Right cardiac atrium (tissue), 5 donors: ENCODE measurements around the gene SLX4IP. TPM values are rescaled to one million over a fixed set of nuclear protein-coding genes. Genes with fewer than 3 reads are reported as not detected.
"Not testable (repeated sequence)": the region's sequence is repeated elsewhere in the genome, so short reads cannot be mapped to it uniquely, and the experiment has no call there.

Source experiments
- ATAC-seq, 2 donors: fragments of 200-7000 bp; cut with Tn5 transposase; one replicate each; pipeline versions ENCODE4 v1.8.0 to v1.9.1; 2020; ENCODE audit warnings: moderate library complexity in 2 of 2, mild to moderate bottlenecking in 1 of 2
- DNase-seq, 3 donors: peaks; one replicate each; pipeline ENCODE4 v3.0.0-alpha.2; 2020
- H3K27ac ChIP-seq: one replicate; pipeline ENCODE4 v1.5.1; 2013; ENCODE audit warnings: mild to moderate bottlenecking, low read length, control low read depth, moderate library complexity
- H3K27me3 ChIP-seq: one replicate; pipeline ENCODE4 v1.6.1; 2013; ENCODE audit not compliant: control insufficient read depth, insufficient read depth
- H3K4me1 ChIP-seq: one replicate; pipeline ENCODE4 v1.6.1; 2013; ENCODE audit warnings: low read length; ENCODE audit not compliant: control insufficient read depth, insufficient read depth
- H3K4me3 ChIP-seq: one replicate; pipeline ENCODE4 v1.5.1; 2013; ENCODE audit warnings: low read length, control low read depth
- H3K9me3 ChIP-seq: one replicate; pipeline ENCODE4 v1.6.1; 2013; ENCODE audit warnings: low read length; ENCODE audit not compliant: control insufficient read depth
- WGBS: extraction: QIAGEN DNeasy Blood & Tissue Kit; methylation state at CpG from one replicate; pipeline ENCODE4 v1.1.7; 2013; 5-methylcytosine and 5-hydroxymethylcytosine counted together
- intact Hi-C, 4 donors: fragments of 100-400 bp; cut with DNase I; formaldehyde crosslinking; loops; one replicate each; pipeline versions ENCODE4 v1.11.0 to v1.14.0; 2022 to 2023
- polyA plus RNA-seq: library from polyadenylated mRNA; stranded (reverse); fragments of 200-250 nt; gene quantifications from one replicate; pipeline ENCODE4 v1.2.3, GENCODE V29; 2013
- total RNA-seq, 4 donors: library from RNA; stranded (reverse); fragmentation: NEBNext Ultra II Directional; extraction: Animal tissue kit (Norgen Biotek cat#: 25700); gene quantifications; one replicate each; pipeline ENCODE4 v1.2.1, GENCODE V29; 2021
- donor health status: healthy with polysubstance abuse.
- donor health status: DM: no; HTN: yes; CAD: no.
- donor health status: DM: no; HTN: no; CAD: no.
- donor health status: DM: no; HTN: yes; CAD: no; lungs with severe emphysema.
- donor health status: DM: yes; HTN: yes; CAD: no.

The SLX4IP gene
- total and polyA plus RNA-seq, 5 donors = 1.3 to 3.2 (median 2.5) TPM

DNA sequence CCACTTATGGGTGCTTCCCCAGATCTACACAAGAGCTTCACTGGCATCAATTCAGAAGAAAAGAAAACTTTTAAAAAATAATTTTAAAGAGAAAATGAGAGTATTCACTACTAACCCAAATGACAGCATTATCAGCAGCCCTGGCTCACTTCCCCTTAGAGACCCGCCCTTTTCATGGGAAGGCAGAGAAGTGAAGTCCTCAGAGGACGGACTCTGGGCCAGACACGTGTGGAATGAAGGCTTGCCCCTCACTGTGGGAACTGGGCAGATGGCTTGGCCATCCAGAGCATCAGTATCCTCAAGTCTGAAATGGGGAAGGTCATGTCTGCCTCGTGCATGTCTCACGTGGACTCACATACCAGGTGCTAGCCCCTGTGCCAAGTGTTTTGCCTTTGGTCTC is 175.1 kb downstream of the SLX4IP start:
- no peaks in the 10 kb centered on the region for H3K27me3 ChIP-seq
- intact Hi-C loops = no loop called here
- DNase-seq = peak; percentile 42 to 78 (median 78)
- H3K27ac ChIP-seq = peak overlapping the region; percentile 51
- no peak overlapping the region for H3K4me3 ChIP-seq
- no peaks in the 10 kb centered on the region for H3K9me3 ChIP-seq
- peaks cover 6% of the 10 kb centered on the region for H3K4me1 ChIP-seq
- 61% methylated on average over 5 of the region's 5 CpGs for WGBS
- ATAC-seq = peak; percentile 73 to 78

DNA sequence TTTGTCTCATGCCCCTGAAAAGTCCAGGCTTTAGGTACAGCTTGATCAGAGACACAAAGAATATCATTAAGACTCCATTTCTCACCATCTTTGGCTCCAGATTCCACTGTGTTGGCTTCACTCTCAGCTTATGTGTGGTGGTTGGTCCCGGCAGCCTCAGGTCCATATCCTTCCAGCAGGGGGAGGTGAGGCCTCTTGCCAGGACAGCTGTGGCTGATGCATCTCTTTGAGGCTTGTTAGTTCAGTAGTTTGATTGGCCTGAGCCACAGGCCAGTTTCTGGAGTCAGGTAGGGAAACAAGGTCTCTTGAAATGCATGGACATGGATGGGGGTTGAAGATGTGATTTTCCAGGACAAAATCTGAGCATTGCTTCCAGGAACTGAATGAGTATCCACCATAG is 176.3 kb downstream of the SLX4IP start:
- peak; percentile 71 to 79 for ATAC-seq
- Histone ChIP-seq H3K9me3 (no peaks in the 10 kb centered on the region), H3K27ac (no peak overlapping the region), H3K27me3 (no peaks in the 10 kb centered on the region), H3K4me3 (no peak overlapping the region), H3K4me1 (peaks cover 6% of the 10 kb centered on the region)
- 24% methylated on average over 1 of the region's 1 CpG for WGBS
- DNase-seq = peak; percentile 59 to 80 (median 77)
- intact Hi-C loops = no loop called here

DNA sequence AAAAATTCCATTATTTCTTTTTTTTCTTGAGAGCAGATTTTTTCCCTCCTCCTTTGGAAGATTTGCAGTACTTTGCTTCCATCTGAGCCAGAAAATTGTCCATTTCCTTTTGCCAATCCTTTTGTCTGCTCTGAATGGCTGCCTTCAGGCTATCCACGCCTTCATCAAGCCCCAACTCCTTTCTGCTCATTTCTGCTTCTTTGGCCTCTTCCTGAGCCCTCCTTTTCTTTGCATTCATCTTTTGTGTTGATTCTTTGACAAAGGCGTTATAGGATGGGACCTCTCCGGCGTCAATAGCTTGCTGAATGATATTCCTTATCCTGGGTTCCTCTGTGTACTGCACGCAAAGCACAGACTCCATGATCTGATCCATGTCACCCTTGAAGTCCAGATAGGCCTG is 178.3 kb downstream of the SLX4IP start:
- WGBS = 94% methylated on average over 5 of the region's 5 CpGs
- intact Hi-C loops, H3K27me3 ChIP-seq, H3K4me3 ChIP-seq, H3K4me1 ChIP-seq, H3K9me3 ChIP-seq, ATAC-seq, DNase-seq, H3K27ac ChIP-seq: not testable (repeated sequence)

DNA sequence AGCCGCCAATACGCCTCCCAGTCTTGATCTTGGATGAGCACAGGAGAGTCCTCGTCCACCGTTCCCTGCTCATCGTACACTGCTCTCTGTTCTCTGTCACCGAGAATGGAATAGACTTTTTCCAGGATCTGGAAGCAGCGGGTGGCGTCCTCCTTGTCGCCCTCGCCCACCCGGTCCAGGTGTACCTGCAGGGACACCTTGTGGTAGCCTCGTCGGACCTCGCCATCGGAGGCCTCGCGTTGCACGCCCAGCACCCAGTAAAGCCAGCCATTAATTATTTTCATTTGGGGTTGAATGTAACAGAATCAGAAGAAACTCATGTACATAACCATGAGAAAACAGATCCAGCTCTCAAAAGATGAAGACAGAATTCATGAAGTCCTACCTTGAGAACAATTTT is 178.8 kb downstream of the SLX4IP start:
- WGBS = 98% methylated on average over 18 of the region's 18 CpGs
- no peak for ATAC-seq
- intact Hi-C loops = no loop called here
- no peak overlapping the region for H3K27ac ChIP-seq
- H3K4me1 ChIP-seq = peaks cover 6% of the 10 kb centered on the region
- no peaks in the 10 kb centered on the region for H3K27me3 ChIP-seq
- DNase-seq = no peak
- H3K9me3 ChIP-seq = no peaks in the 10 kb centered on the region
- no peak overlapping the region for H3K4me3 ChIP-seq

DNA sequence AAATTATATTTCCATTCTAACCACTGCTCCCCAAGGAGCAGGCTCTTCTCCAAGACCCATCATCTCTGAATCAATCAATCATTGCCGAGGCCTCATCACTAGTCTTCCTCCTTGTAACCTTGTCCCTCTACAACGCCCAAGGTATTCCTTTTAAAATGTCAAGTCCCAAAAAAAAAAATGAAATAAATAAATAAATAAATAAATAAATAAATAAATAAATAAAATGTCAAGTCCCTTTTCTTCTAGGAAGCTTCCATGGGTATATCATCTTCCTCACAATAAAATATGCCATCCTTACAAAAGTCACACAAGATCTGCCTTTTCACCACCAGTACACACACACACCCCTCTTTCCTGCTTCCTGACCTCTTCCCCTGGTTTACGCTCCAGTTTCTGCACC is 181.1 kb downstream of the SLX4IP start:
- Histone ChIP-seq H3K4me1 (peaks cover 2% of the 10 kb centered on the region), H3K4me3 (no peak overlapping the region), H3K9me3 (no peaks in the 10 kb centered on the region), H3K27me3 (no peaks in the 10 kb centered on the region), H3K27ac (no peak overlapping the region)
- WGBS = 97% methylated on average over 3 of the region's 3 CpGs
- intact Hi-C loops = no loop called here
- no peak for DNase-seq
- no peak for ATAC-seq

DNA sequence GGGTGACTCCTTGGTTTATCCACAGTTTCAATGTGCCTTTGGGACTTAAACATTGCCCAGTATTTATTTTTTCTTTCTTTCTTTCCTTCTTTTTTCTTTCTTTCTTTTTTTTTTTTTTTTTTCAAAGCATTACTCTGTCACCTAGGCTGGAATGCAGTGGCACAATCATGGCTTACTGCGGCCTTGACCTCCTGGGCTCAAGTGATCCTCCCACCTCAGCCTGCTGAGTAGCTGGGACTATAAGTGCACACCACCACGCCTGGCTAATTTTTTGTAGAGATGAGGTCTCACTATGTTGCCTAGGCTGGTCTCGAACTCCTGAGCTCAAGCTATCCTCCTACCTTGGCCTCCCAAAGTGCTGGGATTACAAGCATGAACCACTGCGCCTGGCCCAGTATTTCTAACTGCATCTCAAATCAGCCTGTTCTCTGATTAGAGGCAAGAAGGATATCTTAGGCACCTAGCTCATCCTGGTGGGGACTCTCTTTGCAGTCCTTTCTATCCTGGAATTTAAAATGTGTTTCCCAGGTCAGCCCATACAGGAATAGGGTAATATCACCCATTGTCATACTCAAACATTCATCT is 182.5 kb downstream of the SLX4IP start:
- DNase-seq, H3K27me3 ChIP-seq, H3K9me3 ChIP-seq, H3K4me1 ChIP-seq, intact Hi-C loops, H3K4me3 ChIP-seq, ATAC-seq, H3K27ac ChIP-seq: not testable (repeated sequence)
- 98% methylated on average over 4 of the region's 4 CpGs for WGBS

DNA sequence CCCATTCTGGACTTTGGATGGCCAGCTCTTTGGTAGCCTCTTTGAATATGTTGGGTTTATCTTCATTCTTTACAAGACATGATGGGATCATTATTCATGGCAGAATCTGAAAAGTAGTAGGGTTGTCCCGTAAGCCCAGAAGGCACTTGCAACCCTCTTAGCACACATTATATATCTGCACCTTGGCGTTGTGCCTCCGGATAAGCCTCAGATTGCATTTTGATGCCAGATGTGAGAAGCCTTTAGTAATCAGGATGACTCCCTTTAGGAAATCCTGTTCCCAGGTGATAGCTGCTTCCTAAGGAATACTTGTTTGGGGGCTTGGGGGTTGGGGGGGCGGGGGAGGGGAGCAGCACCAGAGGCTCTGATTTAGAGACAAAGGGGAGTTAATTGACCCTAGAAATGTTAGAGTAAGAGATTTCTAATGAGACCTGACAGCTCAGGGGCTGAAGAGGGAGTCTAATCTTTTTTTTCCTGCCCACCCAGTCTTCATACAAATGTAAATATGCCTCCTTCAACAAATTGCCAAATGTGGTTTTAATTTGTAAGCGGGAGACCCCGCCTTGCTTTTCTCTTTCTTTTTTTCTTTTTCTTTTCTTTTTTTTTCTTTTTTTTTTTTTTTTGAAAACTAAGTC is 183.6 kb downstream of the SLX4IP start:
- no peak overlapping the region for H3K27ac ChIP-seq
- ATAC-seq = no peak
- no peak overlapping the region for H3K4me3 ChIP-seq

DNA sequence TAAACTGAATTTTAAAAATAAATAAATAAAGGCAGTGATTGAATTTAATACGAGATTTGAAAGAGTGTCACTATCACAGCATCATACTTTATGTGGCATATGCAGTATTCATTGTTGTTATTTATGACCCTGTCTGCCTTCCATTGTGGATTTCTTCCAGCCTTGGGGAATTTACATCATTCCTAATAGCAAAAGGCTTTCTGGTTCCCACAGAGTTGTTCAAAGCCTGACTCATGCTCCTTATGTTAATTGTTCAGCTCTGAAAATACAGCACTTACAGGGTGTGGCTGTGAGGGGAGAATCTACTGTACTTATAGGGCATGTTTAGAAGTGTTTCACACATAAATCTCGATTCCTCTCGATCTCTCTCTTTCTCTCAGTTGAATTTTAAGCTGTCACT is 184.3 kb downstream of the SLX4IP start:
- Histone ChIP-seq H3K9me3 (no peaks in the 10 kb centered on the region), H3K4me3 (no peak overlapping the region), H3K27me3 (no peaks in the 10 kb centered on the region), H3K4me1 (no peaks in the 10 kb centered on the region), H3K27ac (no peak overlapping the region)
- WGBS = 61% methylated on average over 3 of the region's 3 CpGs
- peak in 1 of 2 donors; percentile 37 for ATAC-seq
- no peak for DNase-seq
- intact Hi-C loops = no loop called here

More for the DNA sequence above, 183.6 kb downstream of the SLX4IP start:
- DNase-seq = no peak
- 68% methylated on average over 6 of the region's 6 CpGs for WGBS
- Histone ChIP-seq H3K27me3 (no peaks in the 10 kb centered on the region), H3K9me3 (no peaks in the 10 kb centered on the region), H3K4me1 (no peaks in the 10 kb centered on the region)
- intact Hi-C loops = no loop called here

DNA sequence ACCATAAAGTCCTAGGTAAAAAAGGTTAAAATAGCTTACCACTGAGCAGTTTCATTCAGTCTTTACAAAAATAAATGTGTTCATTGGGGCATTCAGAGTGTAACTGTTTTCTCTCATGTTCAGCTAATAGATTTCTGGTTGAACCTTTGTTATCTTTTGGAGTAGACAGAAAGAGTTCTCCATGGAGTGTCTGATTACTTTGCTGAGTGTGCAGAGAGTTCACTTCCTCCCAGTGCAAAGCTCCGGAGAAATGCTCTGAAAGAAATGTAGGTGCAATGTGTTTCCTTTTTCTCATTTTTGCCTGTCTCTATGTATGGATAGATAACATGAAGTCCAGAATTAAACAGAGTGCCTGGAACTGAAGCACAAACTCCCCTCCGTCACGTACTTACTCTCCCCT is 186.0 kb downstream of the SLX4IP start:
- H3K27ac ChIP-seq = no peak overlapping the region
- H3K27me3 ChIP-seq = no peaks in the 10 kb centered on the region
- no peak for ATAC-seq
- H3K9me3 ChIP-seq = no peaks in the 10 kb centered on the region
- WGBS = 65% methylated on average over 3 of the region's 3 CpGs
- H3K4me3 ChIP-seq = no peak overlapping the region
- DNase-seq = no peak
- H3K4me1 ChIP-seq = no peaks in the 10 kb centered on the region
- intact Hi-C loops = no loop called here

DNA sequence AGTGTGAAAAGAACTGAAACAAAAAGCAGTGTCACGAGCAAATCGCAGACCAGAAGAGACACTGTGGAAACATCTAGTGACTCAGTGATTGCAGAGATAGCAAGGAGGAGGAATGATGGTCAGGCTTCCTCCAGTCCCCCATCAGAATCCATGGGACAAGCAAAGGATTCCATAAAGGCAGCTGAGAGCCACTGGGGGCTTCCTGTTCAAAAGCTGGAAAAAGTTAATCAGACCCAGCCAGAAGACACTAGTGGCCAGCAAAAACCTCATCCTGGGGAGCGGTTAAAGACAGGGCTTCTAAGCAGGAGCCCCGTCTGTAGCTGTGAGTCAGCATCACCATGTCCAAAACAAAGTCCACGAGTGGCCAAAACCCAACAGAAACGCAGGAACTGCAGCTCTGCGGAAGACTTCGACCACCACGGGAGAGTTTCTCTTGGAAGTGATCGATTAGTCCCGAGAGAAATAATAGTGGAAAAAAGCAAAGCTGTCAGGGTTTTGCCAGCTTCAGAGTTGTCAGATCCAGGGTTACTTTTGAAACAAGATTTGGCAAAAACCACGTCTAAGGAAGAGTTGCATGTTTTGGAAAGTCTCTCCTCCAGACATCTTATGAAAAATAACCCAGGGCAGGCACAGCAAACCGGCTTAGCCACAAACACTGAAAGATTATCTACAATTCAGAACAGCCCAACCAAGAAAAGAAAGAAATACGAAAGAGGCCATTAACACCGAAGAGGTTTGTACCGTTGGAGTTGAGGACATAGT is 187.7 kb downstream of the SLX4IP start:
- Histone ChIP-seq H3K9me3 (no peaks in the 10 kb centered on the region), H3K27ac (peak overlapping the region; percentile 92), H3K27me3 (no peaks in the 10 kb centered on the region), H3K4me3 (no peak overlapping the region), H3K4me1 (no peaks in the 10 kb centered on the region)
- ATAC-seq (peak; percentile 84 to 95), DNase-seq (peak; percentile 61 to 80 (median 67))
- intact Hi-C loops = no loop called here
- WGBS = 47% methylated on average over 16 of the region's 16 CpGs

DNA sequence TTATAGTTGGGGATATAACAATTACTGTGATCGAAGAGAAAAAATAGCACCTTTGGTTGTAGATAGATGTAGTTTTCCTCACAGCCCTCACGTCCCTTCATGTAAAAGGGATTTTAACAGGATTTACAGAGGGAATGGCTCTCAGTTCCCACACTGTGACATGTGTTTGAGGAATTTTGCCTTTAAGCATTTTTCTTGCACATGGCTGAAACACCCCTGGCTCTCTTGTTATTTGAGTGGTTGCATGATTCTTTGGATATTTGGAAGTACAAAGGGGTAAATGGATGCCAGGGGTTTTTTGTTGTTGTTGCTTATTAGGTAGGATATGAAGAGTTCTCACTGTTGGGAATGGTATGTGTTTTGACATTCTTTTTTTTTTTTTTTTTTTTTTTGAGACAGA is 190.5 kb downstream of the SLX4IP start:
- Histone ChIP-seq H3K9me3 (no peaks in the 10 kb centered on the region), H3K27me3 (no peaks in the 10 kb centered on the region), H3K4me3 (no peak overlapping the region), H3K27ac (no peak overlapping the region), H3K4me1 (peaks cover 3% of the 10 kb centered on the region)
- no peak for ATAC-seq
- no peak for DNase-seq
- intact Hi-C loops = no loop called here
- 95% methylated on average over 2 of the region's 2 CpGs for WGBS
